HCEC 1CT (cell line): ENCODE data around the gene NPHP4.
A peak's percentile ranks its signal among the peaks of the same experiment; 100 is the strongest.

Experiments
- DNase-seq: peaks from one replicate; pipeline ENCODE4 v3.0.0-alpha.2; 2017

NPHP4 gene

DNA sequence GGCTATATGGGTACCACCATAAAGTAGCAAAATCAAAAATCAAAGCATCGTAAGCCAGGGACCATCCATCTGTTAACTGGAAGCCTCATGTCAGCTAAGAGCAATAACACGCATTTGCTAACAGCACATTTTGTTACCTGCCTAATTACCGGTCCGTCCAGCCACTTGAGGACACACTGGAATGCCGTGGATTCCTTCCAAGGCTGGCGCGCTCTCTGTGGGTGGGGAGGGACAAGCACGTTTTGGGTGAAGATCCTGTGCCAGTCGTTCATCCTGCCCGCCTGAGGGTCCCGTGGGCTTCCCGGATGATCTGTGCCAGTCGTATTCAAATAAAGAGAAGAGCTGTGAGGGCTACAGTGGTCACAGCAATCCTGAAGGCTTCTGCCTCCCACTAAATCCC lies 6.2 kb downstream of the NPHP4 start:
- DNase-seq = no peak

DNA sequence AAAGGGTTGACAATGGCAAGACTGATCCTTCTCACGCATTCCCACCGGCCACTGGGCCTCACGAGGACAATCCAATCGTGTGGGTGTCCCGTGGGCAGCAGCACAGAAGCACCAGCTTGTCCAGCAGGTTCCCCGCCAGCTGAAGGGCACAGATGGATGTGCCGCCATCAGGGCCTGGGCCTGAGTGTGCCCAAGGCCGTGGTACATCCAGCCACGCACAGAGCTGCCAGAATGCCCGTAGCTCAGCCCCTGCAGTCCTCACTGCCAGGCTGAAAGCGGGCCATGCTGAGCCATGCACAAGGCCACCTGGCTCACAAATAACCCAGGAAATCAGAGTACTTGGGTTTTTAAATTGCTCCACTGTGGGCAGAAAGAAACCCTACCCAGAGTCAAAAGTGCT lies 7.0 kb downstream of the NPHP4 start:
- DNase-seq = no peak

DNA sequence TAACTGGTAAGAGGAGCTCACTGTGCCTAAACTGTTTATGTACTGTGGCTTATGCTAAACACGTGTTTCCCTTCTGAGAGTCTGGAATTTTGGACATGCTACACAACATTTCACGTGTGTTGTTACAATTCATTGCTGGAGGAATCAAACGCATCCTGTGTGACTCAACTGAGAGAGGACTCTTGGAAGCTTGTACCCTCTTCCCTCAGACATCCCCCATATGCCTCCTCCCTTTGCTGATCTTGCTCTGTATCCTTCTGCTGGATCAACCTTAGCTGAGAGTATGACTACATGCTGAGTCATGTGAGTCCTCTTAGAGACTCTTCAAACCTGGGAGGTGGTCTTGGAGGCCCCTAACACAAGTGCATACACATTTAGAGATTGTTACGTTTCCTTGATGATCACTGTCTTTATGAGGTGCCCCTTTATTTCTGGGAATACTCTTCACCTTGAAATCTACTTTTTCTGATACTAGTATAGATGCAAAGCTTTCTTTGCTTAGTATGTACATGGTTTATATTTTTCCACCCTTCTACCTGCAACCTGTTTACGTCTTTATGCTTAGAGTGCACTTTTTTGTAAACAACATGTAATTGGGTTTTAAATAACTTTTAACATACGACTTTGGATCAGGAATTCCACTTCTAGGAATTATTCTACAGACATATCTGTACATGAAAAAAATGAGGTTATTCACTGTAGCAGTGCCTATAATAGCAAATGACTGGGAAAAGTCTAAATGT lies 8.7 kb downstream of the NPHP4 start:
- peak; percentile 85 for DNase-seq

DNA sequence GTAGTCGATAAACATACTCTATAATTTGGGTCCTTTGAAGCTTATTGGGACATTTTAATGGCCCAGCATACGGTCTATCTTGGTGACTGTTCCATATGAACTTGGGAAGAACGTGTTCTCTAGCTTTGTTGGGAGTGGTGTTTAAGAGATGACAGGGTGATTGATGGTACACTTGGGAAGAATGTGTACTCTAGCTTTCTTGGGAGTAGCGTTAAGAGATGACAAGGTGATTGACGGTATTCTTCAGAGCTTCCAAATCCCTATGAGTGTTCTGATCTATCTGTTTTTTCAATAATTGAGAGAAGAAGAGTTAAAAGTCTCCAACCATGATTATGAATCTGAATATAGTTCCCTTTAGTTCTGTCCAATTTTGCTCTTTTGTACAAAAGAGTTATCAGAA lies 9.4 kb downstream of the NPHP4 start:
- no peak for DNase-seq

DNA sequence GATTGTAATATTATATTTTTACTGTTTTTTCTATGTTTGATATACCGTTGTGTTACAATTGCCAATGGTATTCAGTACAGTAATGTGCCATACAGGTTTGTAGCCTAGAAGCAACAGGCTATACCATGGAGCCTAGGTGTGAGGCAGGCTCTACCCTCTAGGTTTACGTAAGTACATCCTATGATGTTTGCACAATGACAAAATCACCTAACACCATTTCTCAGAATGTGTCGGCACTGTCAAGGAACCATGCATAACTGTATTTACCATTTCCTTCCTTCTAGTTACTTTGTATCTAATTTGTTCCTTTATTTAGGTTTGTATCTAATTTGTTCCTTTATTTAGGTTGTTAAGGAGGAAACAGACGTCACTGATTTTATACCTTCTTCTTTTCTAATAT lies 9.9 kb downstream of the NPHP4 start:
- DNase-seq = no peak

DNA sequence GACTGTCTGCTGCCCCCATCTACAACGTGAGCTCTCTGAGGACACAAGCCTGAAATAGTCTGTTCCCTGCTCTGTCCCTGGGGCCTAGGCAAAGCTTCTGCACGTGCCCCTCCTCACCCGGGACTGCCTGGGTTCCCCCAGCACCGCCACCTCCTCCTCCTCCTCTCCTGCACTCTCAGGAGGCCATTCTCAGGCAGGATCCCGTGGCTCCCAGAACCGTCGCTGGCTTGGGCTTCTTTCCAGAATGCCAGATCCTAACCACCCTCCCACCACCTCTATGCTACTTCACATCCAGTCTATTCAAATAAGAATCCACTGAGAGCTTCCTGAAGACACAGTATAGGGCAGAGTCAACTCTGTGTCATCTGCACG lies 11.2 kb downstream of the NPHP4 start:
- DNase-seq = no peak

DNA sequence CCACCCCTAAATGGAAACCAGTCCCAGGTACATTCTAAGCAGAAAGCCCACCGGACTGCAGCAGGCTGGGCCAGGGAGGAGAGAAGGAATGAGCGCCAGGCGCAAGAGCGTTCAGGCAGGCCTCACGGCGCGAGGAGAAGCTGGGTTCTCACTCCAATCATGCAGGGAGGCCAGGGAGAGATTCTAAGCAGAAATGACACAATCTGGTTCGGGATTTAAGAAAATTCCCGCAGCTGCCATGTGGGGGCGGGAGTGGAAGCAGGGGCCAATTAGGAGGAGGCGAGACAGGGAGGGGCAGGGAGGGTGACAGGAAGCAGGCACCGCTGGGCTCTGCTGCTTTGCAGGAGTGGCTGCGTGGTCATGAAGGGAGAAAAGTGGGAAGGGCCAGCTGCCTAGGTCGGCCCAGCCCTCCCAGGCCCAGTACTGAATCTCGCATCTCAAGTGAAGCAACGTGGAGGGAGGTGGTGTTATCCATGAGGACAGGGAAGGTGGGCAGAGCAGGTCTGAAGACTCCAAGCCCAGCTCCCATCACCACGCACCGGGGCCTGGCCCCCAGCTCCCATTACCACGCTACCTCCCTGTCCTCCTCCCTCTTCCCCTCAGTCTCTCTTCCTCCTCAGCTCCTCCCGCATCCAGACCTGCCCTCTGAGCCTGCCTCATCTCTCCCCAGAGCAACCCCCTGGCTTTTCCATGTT lies 11.8 kb downstream of the NPHP4 start:
- DNase-seq = no peak

DNA sequence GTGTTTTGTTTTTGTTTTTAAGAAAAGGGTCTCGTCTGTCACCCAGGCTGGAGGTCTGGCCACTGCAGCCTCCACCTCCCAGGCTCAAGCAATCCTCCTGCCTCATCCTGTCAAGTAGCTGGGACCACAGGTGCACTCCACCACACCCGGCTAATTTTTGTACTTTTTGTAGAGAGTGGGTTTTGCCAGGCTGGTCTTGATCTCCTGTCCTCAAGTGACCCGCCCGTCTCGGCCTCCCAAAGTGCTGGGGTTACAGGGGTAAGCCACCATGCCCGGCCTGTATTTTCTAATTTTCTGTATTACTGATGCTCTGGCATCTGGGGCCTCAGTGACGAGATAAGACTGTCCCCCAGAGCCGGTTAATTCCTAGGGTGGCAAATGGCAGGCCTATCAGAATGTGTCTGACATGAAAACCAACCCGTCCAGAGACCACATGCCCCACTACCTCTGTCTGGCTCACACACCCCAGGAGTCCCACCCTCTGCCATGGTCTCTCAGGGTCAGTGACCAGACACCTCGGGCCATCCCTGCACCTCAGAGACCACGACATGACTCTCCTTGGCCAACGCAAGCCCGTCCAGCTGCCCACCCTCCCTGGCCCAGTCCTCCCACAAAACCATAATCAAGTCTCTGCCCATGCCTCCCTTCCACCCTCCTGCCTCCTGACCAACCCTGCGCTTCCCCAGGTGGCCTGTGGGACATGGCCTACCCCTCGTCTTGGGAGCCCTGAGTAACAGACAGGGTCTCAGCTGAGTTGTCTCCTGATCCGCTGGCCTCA lies 12.5 kb downstream of the NPHP4 start:
- DNase-seq = no peak

DNA sequence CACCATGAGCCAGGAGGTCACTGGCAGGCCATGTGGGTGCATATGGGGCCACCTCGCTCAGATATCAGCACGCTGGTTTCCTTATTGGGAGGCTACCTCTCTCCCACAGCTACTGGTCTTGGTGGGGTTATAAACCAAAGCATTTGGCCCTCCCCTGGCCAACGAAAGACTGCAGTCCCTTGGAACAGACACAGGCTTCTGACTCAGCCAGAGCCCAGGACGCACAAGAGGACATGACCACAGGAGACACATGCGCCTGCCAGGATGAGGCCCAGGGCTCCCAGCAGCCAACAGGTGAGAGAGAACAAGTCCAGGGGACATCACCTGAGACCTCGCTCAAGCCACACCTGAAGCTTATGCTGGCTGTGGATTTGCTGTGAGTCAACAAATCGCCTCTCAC lies 13.8 kb downstream of the NPHP4 start:
- no peak for DNase-seq

DNA sequence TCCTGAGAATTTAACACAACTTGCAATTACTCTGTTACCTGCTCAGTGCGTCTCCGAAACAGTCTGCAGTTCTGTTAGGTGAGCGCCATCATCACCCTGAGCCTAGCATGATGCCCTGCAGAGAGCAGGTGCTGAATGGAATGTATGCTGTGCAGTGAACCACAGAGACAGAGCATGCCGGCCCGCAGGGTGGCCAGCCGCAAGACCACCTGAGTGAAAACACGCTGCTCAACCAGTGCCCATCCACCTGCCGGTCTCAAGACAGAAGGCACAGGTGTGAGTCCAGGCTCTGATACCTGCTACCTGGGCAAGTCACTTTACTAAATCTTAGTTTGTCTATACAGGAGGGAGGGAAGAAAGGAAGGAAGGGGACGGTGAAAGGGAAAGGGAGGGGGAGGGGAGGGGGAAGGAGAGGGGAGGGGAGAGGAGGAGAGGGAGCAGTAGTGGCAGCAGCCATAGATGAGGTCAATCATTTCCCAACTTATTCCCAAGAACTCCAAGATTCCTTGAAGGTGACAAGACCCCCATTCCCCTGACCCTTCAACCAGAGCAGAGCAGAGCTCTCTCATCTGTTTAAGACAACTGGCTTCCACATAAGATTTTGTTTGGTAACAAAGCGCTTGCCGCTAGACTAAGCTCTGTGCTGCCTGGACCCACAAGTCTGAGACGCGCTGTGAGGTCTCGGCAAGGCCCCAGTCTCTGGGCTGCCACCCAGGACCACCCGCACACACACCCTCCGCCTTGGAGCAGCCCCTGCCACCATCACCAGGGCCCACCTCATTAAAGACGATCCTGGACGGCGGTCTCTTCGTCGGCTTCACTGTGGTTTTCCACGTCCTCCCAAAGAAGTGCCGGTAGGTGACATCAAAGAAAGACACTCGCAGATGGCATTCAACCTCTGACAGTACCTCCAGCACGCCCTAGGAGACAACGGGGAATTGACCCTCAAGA lies 14.5 kb downstream of the NPHP4 start:
- DNase-seq = no peak

DNA sequence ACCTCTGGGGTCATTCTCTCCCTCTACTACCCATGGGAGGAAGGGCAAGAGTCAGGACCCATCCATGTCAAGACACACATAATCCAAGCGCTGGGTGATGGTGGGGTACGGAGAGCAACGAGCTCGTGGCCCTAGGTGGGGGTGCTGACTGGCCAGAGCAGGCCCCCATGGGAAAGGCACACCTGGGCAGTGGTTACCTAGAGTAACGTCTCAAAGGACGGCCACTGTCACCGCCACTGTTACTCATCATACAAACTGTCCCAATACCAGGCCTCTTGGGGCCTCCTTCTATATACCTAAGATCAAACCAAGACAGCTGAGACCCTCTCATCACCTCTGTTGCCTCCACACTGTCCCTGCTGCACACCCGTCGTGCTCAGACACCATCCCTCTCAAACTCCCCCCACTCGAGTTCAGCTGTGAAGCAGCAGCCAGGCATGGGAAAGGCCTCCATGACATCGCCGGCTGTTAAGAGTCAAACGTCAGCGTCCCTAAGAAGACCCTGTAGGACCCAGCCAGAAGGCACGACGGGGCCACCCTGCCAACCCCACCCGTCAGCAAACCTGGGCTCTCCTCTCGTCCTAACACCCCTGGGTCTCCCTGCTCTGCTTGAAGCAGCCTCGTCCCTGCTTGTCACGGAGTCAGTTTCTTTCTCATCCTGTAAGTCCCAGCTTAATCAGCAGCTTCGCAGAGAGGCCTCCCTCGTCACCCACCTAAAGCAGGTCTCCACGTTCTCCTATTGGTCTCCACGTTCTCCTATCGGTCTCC lies 15.3 kb downstream of the NPHP4 start:
- DNase-seq = no peak

DNA sequence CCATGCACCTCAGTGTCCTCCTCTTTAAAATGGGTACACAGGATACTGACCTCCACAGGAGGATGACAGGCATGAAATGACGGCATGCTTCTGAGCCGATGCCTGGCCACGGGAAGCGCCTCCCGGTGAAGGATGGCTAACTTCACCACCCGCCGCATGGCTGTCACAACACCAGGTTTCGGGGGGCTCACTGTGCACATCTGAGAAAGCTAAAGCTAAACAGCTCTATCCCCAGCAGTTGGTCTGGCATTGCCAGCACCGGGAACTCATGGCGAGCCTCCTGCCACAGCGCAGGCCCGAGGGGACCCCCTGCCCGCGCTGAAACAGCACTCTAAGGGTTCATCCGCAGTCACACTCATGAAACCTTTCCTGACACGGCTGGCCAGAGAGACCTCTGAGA lies 16.0 kb downstream of the NPHP4 start:
- no peak for DNase-seq

DNA sequence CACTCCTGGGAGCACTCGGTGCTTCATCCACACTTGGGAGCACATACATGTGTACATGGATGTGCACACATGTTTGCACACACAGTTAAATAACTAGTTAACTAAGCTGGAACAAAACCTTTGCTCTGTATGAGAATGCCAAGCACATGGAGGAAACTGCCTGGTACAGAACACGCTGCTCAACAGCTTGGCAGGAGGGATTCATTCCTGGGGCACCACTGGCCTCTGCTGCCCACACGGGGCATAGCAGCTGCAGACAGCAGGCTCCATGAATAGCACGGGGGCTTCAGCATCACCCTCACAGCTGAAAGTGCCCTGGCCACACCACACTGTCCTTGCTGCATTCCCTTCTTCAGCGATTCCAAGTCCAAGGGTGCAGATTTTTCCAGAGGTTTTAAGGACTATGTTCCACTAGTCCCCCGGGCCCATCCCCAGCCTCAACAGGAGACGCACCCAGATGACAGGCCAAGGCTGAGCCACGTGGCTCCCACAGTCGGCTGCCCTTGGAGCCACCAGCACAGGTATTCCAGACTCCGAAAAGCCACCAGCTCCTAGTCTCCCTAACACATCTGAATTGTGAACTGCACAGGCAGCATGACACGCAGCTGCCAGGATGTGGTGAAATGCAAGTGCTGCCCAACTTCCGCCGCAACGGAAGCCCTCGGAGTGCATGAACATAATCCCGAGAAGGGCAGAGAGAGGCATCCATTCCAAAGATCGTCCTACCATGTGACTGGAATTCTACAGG lies 16.9 kb downstream of the NPHP4 start:
- DNase-seq = peak; percentile 35

DNA sequence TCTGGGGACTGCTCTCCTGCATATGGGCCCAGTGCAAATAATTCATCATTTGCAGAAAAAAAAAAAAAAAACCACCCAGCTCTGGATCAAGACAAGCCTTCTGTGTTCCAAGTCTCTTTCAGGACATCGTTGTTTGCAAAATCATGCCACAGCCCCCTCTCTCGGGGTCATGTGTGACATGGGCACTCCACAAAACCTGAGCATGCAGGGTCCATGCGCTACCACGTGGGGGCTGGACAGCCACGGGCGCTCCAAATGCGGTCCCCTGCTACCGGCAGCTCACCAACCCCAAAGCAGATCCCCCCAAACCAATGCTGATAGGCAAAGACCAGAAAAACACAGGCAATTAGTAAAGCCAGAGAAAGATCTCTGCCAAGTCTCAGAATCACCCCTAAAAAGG lies 17.6 kb downstream of the NPHP4 start:
- no peak for DNase-seq

DNA sequence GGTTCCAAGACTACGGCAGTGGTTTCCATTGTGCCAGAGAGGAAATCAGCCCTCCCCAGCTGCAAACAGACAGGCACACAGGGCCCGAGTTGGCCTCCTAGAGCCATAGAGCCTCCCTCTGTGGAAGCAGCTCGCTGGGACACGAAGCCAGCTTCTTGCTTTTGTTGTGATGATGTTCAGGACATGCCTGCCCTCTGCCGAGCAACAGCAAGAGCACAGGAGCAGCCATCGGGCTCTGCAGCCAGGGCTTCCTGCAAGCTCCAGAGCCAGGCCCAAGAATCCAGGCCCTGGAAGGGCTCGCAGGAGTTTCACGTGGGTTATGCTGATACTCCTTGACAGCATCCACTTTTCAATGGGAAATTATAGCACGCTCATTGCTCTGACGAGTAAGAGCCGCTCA lies 18.5 kb downstream of the NPHP4 start:
- no peak for DNase-seq

DNA sequence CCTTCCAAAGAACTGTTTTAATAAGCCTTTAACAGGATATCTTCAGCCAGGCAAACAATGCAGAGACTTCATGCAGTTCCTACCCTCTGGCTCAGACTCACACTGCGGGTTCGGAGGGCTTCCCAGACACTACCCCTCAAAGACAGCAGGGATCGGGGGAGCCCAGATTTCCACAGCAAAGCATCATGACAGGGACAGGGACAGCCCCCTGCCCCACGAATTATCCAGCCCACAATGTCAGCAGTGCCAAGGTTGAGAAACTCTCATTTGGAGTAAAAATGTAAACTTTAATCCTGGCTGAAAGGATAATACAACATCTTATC lies 20.1 kb downstream of the NPHP4 start:
- no peak for DNase-seq

DNA sequence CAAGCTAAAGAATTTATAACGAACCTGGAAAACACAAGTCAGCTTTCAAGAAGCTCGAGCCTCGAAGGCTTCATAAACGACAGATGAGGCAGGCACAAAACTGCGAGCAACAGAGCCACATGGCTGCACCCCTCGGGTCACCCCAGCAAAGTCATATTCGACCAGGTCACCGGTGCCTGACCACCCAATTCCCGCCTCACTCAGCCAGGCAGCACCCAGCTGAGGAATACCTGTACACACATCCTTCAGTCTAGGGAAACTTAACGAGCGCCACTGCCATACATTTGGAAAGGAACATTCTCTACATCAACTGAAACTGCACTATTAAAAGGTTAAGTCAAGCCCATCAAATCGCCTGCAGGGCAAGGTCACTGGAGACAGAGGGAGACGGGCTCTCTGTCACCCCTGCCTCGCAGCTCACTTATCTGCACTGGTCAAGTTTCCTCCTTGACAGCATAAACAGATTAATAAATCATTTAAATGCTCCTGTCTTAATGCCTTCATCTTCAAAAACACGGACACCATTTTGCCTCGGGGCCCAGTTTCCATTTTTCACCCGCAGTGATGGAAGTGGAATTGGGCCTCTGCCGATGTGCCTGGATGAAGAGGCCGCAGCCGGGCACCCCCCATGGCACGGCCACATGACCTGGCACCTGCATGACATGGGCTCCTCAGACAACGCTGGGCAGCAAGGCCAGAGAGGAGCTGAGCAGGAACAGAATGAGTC lies 20.6 kb downstream of the NPHP4 start:
- no peak for DNase-seq

DNA sequence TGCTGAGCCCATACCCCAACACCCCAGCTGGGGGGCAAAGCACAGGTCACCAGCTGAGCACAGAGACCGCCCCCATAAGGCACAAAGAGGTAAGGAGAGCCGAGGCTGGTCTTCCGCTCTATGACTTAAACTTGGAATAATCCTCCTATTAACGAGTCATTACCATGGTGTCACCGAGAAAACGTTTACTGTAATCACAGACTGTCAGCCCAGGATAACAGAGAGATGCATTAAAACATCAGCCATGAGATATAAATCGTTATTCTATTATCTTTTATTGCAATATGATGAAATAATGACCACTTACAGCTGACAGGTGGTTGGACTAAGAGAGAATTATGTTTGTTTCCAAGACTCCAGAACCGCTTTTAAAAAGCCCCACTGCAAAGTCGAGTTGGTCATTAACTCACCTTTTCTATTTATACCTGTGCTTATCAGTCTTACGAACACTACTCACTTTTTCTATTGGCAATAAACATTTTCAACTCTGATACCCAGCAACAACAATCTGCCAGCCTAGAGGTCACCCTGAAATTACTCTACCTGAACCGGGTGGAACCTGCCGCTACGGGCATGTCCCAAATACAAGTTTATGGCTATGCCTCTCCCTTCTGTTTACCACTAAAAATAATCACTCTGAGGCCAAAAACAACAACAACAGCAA lies 21.5 kb downstream of the NPHP4 start:
- DNase-seq = no peak

DNA sequence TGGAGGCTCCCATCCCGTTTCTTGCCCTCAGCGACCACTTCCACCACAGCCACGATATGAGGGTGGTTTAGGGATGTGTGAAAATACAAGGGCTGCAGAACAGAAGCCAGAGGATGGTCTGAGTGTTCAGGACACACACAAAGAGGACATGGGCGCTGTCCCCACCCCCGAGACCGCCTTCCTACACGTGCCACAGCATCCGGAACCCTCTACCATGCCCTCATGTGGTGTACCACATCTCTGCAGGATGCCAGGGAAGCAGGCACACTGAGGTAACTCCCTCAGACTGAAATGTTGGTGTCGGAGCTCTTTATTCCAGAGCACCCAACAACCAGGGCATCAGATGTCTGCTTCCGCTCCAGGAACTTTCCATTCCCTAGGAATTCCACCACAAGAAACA lies 23.1 kb downstream of the NPHP4 start:
- DNase-seq = no peak

DNA sequence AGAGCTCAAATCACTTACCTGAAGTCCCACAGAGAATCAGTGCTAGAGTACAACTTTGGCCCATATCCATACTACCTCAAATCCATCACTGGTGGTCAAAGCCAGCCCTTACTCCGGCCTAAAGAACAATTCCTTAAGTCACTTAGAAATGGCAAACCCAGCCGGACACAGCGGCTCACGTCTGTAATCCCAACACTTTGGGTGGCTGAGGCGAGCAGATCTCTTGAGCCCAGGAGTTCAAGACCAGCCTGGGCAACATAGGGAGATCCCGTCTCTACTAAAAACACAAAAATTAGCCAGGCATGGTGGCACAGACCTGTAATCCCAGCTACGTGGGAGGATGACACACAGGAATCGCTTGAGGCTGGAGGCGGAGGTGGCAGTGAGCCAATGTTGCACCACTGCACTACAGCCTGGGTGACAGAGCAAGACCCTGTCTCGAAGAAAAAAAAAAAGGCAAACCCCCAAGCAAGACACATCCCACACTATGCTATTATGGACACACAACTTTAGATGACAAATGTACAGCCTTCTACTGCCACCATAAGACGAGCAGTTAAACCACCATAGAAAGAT lies 24.0 kb downstream of the NPHP4 start:
- DNase-seq = no peak
